ENCODE results near the gene RXRA.

- TF ChIP-seq CTCF (IDR thresholded peaks at IDR 0.05 in 8 of 11, conservative IDR thresholded peaks at IDR 0.05 in 3 of 11) (no peak), POLR2A (IDR thresholded peaks at IDR 0.05) (no peak)
Measured at GRCh38 chr9:134379831-134380365, 53.6 kb downstream of the RXRA start.

Measured in spleen (tissue), 7 donors.